ENCODE results near the gene CCDC71L. TPM values are rescaled to one million over a fixed set of nuclear protein-coding genes. Genes with fewer than 3 reads are reported as not detected.

CCDC71L gene
- total RNA-seq, 1 donor from 2014 or later, result 5.5 TPM

GRCh38 chr7:106659963-106660861, 746 bp downstream of the CCDC71L start:
- peak; percentile 87 for DNase-seq
- intact Hi-C loops (cut with DNase I), result loop anchor here (5.0 kb wide), 2 partner anchors 58 to 72 kb away; no protein-coding TSS in a partner anchor
- ATAC-seq (ENCODE audit: poor library complexity), result peak; percentile 71

- intact Hi-C loops (cut with DNase I), result loop anchor here (5.0 kb wide), 1 partner anchor 57 kb away; no protein-coding TSS in a partner anchor
- DNase-seq (no peak), ATAC-seq (ENCODE audit: poor library complexity) (no peak)
These were observed 1.6 kb downstream of the CCDC71L start for GRCh38 chr7:106659166-106659962.

GRCh38 chr7:106658316-106659165, 2.4 kb downstream of the CCDC71L start:
- intact Hi-C loops (cut with DNase I), result loop anchor here (5.0 kb wide), 1 partner anchor 56 kb away; no protein-coding TSS in a partner anchor
- no peak for DNase-seq
- no peak for ATAC-seq (ENCODE audit: poor library complexity)

- DNase-seq (no peak), ATAC-seq (ENCODE audit: poor library complexity) (no peak)
- intact Hi-C loops (cut with DNase I), result loop anchor here (5.0 kb wide), 1 partner anchor 55 kb away; no protein-coding TSS in a partner anchor
These were observed 3.6 kb downstream of the CCDC71L start for GRCh38 chr7:106657085-106657991.

GRCh38 chr7:106655703-106656498, 5.1 kb downstream of the CCDC71L start:
- DNase-seq (no peak), ATAC-seq (ENCODE audit: poor library complexity) (no peak)
- intact Hi-C loops (cut with DNase I), result loop anchor here (5.0 kb wide), 1 partner anchor 54 kb away; no protein-coding TSS in a partner anchor

DNA sequence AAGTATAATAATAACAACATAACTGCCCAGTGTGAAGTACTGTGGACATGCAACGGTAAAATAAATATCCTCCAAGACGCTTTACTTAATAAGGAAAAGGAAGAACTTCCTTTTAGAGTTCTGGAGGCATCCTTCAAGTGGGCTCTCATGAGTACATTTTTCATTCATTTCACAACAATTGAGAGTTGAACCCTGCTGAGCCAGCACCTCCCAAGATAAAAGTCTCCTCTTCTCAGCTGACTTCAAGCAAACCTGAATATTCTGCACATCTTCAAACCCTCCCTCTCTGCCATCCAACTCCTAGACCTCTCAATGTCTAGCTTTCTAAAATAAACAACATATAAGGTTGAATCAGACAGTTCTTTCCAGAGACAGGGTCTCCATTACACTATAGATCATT, 7.5 kb downstream of the CCDC71L start:
- no peak for ATAC-seq (ENCODE audit: poor library complexity)
- intact Hi-C loops (cut with DNase I), result no loop called here
- no peak for DNase-seq

DNA sequence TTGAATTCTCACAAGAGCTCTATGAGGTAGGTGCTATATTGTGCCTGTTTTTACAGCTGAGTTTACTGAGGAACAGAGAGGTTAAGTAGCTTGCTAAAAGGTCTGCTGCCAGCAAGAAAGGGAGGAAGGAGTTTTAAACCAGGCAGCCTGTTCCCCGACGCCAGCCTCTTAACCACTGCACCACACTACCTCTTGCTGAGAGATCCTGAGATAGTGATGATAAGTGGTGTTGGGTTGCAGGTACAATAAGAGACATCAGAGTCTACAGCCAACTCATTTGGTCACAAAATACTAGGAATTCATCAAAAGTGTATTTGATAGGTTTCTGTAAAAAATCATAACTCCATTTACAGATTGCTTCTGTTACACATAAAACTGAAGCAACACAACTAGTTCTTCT, 8.0 kb downstream of the CCDC71L start:
- ATAC-seq (ENCODE audit: poor library complexity) (no peak), DNase-seq (no peak)
- intact Hi-C loops (cut with DNase I), result no loop called here

- ATAC-seq (ENCODE audit: poor library complexity) (no peak), DNase-seq (no peak)
- intact Hi-C loops (cut with DNase I), result no loop called here
These were observed 8.9 kb downstream of the CCDC71L start for GRCh38 chr7:106652092-106652491.

GRCh38 chr7:106646256-106646655, 14.7 kb downstream of the CCDC71L start:
- intact Hi-C loops (cut with DNase I), result no loop called here
- ATAC-seq (ENCODE audit: poor library complexity) (no peak), DNase-seq (no peak)

GRCh38 chr7:106644999-106645398, 16.0 kb downstream of the CCDC71L start:
- DNase-seq, result no peak
- intact Hi-C loops (cut with DNase I), result no loop called here
- no peak for ATAC-seq (ENCODE audit: poor library complexity)

DNA sequence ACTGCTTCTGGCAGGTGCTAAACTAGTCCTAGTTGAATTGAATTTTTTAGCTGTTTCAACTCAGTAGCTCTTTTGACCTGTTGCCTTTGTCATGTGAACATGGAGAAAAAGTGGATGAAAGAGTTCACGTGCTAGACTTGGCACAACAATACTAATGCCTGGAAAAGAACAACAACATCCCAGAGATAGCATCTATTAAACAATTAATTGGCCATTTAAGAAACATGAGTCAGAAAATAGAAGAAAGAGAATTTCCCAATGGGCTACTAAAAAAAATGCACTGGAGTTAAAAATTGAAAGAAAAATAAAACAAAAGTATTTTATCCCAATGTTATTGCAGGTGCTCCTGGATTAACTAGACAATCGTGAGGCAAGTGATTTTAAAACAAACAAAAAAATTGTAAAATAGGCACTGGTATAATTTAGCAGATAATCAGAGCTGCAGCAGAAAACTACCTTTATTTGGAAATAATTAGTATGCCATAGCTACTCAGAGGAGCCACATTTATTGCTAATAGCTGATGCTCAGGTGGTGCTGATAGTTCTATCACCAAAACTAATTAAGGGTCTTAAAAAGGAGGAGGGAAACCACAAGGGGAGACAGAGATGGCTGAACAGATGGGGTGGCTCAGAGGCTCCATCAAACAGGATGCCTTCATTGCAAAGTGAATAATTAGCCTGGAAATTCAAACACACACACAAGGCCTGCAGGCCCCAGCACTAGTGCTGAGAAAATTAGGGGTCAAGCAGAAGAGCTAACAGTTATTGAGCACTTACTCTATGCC, 17.6 kb downstream of the CCDC71L start:
- intact Hi-C loops (cut with DNase I), result no loop called here
- no peak for ATAC-seq (ENCODE audit: poor library complexity)

GRCh38 chr7:106641416-106641815, 19.5 kb downstream of the CCDC71L start:
- DNase-seq, result no peak
- intact Hi-C loops (cut with DNase I), result no loop called here
- no peak for ATAC-seq (ENCODE audit: poor library complexity)

More for the DNA sequence above, 17.6 kb downstream of the CCDC71L start:
- no peak for DNase-seq

GRCh38 chr7:106640368-106641141, 20.4 kb downstream of the CCDC71L start:
- ATAC-seq (ENCODE audit: poor library complexity), result no peak
- intact Hi-C loops (cut with DNase I), result no loop called here

DNA sequence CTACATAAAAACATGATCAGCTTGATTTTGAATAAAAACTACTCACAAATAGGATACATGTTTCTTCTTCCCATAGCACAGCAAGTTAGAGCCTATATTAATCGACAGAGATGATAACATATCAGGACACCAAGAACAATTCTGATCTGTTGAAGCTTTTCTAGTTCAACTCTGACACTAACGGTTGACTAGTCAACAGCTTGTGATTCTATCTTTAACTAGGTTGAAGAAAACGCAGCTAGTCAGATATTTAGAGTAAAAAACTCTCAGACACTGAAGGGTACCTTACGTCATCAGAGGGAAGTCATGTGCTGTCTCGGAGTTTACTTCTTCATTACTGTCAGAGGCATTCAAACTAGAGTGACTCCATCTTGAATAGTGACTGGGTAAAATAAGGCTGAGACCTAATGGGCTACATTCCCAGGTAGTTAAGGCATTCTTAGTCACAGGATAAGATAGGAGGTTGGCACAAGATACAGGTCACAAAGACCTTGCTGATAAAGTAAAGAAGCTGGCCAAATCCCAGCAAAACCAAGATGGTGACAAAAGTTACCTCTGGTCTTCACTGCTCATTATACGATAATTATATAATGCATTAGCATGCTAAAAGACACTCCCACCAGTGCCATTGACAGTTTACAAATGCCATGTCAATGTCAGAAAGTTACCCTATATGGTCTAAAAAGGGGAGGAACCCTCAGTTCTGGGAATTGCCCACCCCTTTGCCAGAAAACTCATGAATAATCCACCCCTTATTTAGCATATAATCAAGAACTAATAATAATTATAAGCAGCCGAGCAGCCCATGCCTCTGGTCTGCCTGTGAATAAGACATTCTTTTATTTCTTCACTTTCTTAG, 21.3 kb downstream of the CCDC71L start:
- ATAC-seq (ENCODE audit: poor library complexity), result no peak
- intact Hi-C loops (cut with DNase I), result no loop called here
- no peak for DNase-seq

More at GRCh38 chr7:106640368-106641141, 20.4 kb downstream of the CCDC71L start:
- DNase-seq, result no peak
